H9 (cell line): ENCODE measurements around the gene PRPF19. TPM values are rescaled to one million over a fixed set of nuclear protein-coding genes. Genes with fewer than 3 reads are reported as not detected.

ENCODE experiments used
- DNase-seq: peaks from one replicate; pipeline ENCODE4 v3.0.0-alpha.2; 2017
- H2AFZ ChIP-seq: one replicate; pipeline ENCODE4 v1.6.1; 2013; ENCODE audit warnings: mild to moderate bottlenecking, low read length, control low read depth, moderate library complexity
- H2AK5ac ChIP-seq: 2 replicates; pipeline ENCODE4 v1.6.1; 2013; ENCODE audit warnings: low read length, control low read depth, mixed read lengths; ENCODE audit not compliant: insufficient read length
- H2BK120ac ChIP-seq: one replicate; pipeline ENCODE4 v1.6.1; 2013; ENCODE audit warnings: low read depth, mild to moderate bottlenecking, low read length, control low read depth, inconsistent platforms; ENCODE audit not compliant: poor library complexity, severe bottlenecking
- H2BK12ac ChIP-seq: 2 replicates; pipeline ENCODE4 v1.6.1; 2013; ENCODE audit warnings: low read length, control low read depth, mixed read lengths, low read depth; ENCODE audit not compliant: insufficient read length
- H2BK15ac ChIP-seq: 2 replicates; pipeline ENCODE4 v1.6.1; 2013; ENCODE audit warnings: low read depth, low read length, control low read depth
- H2BK20ac ChIP-seq: one replicate; pipeline ENCODE4 v1.6.1; 2013; ENCODE audit warnings: low read depth, mild to moderate bottlenecking, low read length, control low read depth, inconsistent platforms; ENCODE audit not compliant: poor library complexity, severe bottlenecking
- H2BK5ac ChIP-seq: 2 replicates; pipeline ENCODE4 v1.6.1; 2013; ENCODE audit warnings: low read length, control low read depth, mixed read lengths; ENCODE audit not compliant: insufficient read length
- H3K14ac ChIP-seq: 2 replicates; pipeline ENCODE4 v1.6.1; 2013; ENCODE audit warnings: low read length, control low read depth; ENCODE audit not compliant: insufficient read depth
- H3K18ac ChIP-seq: 2 replicates; pipeline ENCODE4 v1.6.1; 2013; ENCODE audit warnings: low read depth, mild to moderate bottlenecking, mixed read lengths, low read length, control low read depth; ENCODE audit not compliant: insufficient read length
- H3K23ac ChIP-seq: 2 replicates; pipeline ENCODE4 v1.6.1; 2013; ENCODE audit warnings: low read length, control low read depth, mixed read lengths, low read depth; ENCODE audit not compliant: insufficient read length
- H3K23me2 ChIP-seq: 2 replicates; pipeline ENCODE4 v1.6.1; 2013; ENCODE audit warnings: low read depth, mild to moderate bottlenecking, mixed read lengths, low read length, control low read depth; ENCODE audit not compliant: insufficient read length, poor library complexity, severe bottlenecking
- H3K27ac ChIP-seq: 2 replicates; pipeline ENCODE4 v1.5.1; 2013; ENCODE audit warnings: low read length, control low read depth, mixed read lengths, low read depth; ENCODE audit not compliant: insufficient read length
- H3K27me3 ChIP-seq: 2 replicates; pipeline ENCODE4 v1.6.1; 2013; ENCODE audit warnings: low read length, control low read depth, inconsistent platforms; ENCODE audit not compliant: insufficient read depth
- H3K4ac ChIP-seq: 2 replicates; pipeline ENCODE4 v1.6.1; 2013; ENCODE audit warnings: low read depth, mild to moderate bottlenecking, control low read depth, inconsistent platforms, low read length, moderate library complexity
- H3K4me1 ChIP-seq: 2 replicates; pipeline ENCODE4 v1.6.1; 2013; ENCODE audit warnings: low read length, control low read depth, inconsistent platforms; ENCODE audit not compliant: insufficient read depth
- H3K4me2 ChIP-seq: 2 replicates; pipeline ENCODE4 v1.6.1; 2013; ENCODE audit warnings: low read length, control low read depth, mixed read lengths; ENCODE audit not compliant: insufficient read length, insufficient read depth
- H3K56ac ChIP-seq: 2 replicates; pipeline ENCODE4 v1.6.1; 2013; ENCODE audit warnings: low read depth, mild to moderate bottlenecking, mixed read lengths, low read length, control low read depth; ENCODE audit not compliant: insufficient read length
- H3K79me1 ChIP-seq: 2 replicates; pipeline ENCODE4 v1.6.1; 2013; ENCODE audit warnings: low read depth, mild to moderate bottlenecking, moderate library complexity, low read length, control low read depth, inconsistent platforms; ENCODE audit not compliant: insufficient read depth, poor library complexity, severe bottlenecking
- H3K79me2 ChIP-seq: 2 replicates; pipeline ENCODE4 v1.6.1; 2013; ENCODE audit warnings: low read length, control low read depth, inconsistent platforms; ENCODE audit not compliant: insufficient read depth
- H3K9ac ChIP-seq: 2 replicates; pipeline ENCODE4 v1.6.1; 2013; ENCODE audit warnings: low read length, control low read depth, mixed read lengths; ENCODE audit not compliant: insufficient read length; ENCODE audit errors: extremely low read depth
- H3K9me3 ChIP-seq: one replicate; pipeline ENCODE4 v1.6.1; 2013; ENCODE audit warnings: low read depth, low read length, inconsistent platforms; ENCODE audit not compliant: control insufficient read depth
- H3T11ph ChIP-seq: one replicate; pipeline ENCODE4 v1.6.1; 2013; ENCODE audit warnings: mild to moderate bottlenecking, low read length, control low read depth, inconsistent platforms
- H4K20me1 ChIP-seq: one replicate; pipeline ENCODE4 v1.6.1; 2013; ENCODE audit not compliant: control insufficient read depth, insufficient read length, insufficient read depth
- H4K5ac ChIP-seq: 2 replicates; pipeline ENCODE4 v1.6.1; 2013; ENCODE audit warnings: low read depth, mild to moderate bottlenecking, mixed read lengths, low read length, control low read depth; ENCODE audit not compliant: insufficient read length
- H4K8ac ChIP-seq: replicated peaks from 2 replicates; pipeline ENCODE4 v1.6.1; 2013; ENCODE audit warnings: low read length, control low read depth, mixed read lengths, low read depth; ENCODE audit not compliant: insufficient read length
- H4K91ac ChIP-seq: 2 replicates; pipeline ENCODE4 v1.6.1; 2013; ENCODE audit warnings: low read depth, mild to moderate bottlenecking, moderate library complexity, mixed read lengths, low read length, control low read depth; ENCODE audit not compliant: insufficient read length
- H3K27ac Mint-ChIP-seq, 3 experiments: 2 replicates in 2 of 3; 3 replicates in 1 of 3; pipeline ENCODE4 v1.8.0; 2020 to 2021; ENCODE audit warnings: mixed read lengths in 3 of 3, mild to moderate bottlenecking in 1 of 3, moderate library complexity in 1 of 3
- H3K27me3 Mint-ChIP-seq: 2 replicates; pipeline ENCODE4 v1.8.0; 2021; ENCODE audit warnings: low read depth, mild to moderate bottlenecking, moderate library complexity, mixed read lengths
- H3K36me3 Mint-ChIP-seq, 3 experiments: 2 replicates in 2 of 3; 3 replicates in 1 of 3; pipeline ENCODE4 v1.8.0; 2020 to 2021; ENCODE audit warnings: low read depth in 3 of 3, mixed read lengths in 3 of 3; ENCODE audit not compliant: insufficient read depth in 1 of 3
- H3K4me1 Mint-ChIP-seq, 2 experiments: 2 replicates each; pipeline ENCODE4 v1.8.0; 2020; ENCODE audit warnings: mixed read lengths in 2 of 2
- H3K4me3 Mint-ChIP-seq, 2 experiments: 2 replicates in 1 of 2; 3 replicates in 1 of 2; pipeline ENCODE4 v1.8.0; 2020 to 2021; ENCODE audit warnings: mild to moderate bottlenecking in 2 of 2, mixed read lengths in 2 of 2, moderate library complexity in 1 of 2
- H3K9me3 Mint-ChIP-seq, 2 experiments: 2 replicates in 1 of 2; 3 replicates in 1 of 2; pipeline ENCODE4 v1.8.0; 2020; ENCODE audit warnings: mild to moderate bottlenecking in 2 of 2, mixed read lengths in 2 of 2, moderate library complexity in 1 of 2
- WGBS: extraction: QIAGEN DNeasy Blood & Tissue Kit; methylation state at CpG from one replicate; pipeline ENCODE4 v1.1.7; 2013; ENCODE audit warnings: missing lambda C conversion rate, low lambda C conversion rate, mixed read lengths; ENCODE audit not compliant: insufficient read length; ENCODE audit errors: extremely low coverage; 5-methylcytosine and 5-hydroxymethylcytosine counted together
- total RNA-seq: library from RNA; stranded (reverse); gene quantifications from 2 replicates; pipeline ENCODE4 v1.2.1, GENCODE V29; 2021
- TF ChIP-seq, protein P1 (sequence below): fragments of 200-600 bp; sonication (generic); conservative IDR thresholded peaks from 3 replicates; pipeline ENCODE4 v1.8.0; 2021; ENCODE audit warnings: antibody characterized with exemption, mild to moderate bottlenecking

The PRPF19 gene
- total RNA-seq, 1 experiment from 2014 or later = 130 TPM

DNA sequence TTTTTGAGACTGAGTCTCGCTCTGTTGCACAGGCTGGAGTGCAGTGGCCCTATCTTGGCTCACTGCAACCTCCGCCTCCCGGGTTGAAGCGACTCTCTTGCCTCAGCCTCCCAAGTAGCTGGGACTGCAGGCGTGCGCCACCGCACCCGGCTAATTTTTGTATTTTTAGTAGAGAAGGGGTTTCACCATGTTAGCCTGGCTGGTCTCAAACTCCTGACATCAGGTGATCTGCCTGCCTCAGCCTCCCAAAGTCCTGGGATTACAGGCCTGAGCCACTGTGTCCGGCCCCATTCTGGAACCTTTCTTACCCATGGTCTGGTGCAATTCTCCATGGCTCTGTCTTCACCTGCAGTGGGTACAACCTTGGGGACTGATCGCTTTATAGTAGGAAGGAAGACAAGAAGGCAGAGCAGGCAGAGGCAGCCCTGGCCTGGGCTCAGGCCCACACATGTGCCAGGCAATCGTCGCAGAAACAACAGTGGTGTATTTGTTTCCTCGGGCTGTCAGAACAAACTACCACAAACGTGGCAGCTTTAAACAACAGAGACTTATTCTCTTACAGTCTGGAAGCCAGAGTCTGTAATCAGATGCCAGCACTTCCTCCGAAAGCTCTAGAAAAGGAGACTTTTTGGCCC lies 46.7 kb downstream of the PRPF19 start:
- Histone ChIP-seq H4K91ac (no peak overlapping the region), H3T11ph (no peak overlapping the region), H4K8ac (no peak overlapping the region), H3K27me3 (no peaks in the 10 kb centered on the region), H2BK15ac (no peak overlapping the region), H3K23ac (no peak overlapping the region), H2BK5ac (no peak overlapping the region), H4K20me1 (no peaks in the 10 kb centered on the region), H2AFZ (no peak overlapping the region), H3K9ac (no peak overlapping the region), H3K18ac (no peak overlapping the region), H3K23me2 (no peaks in the 10 kb centered on the region), H3K9me3 (no peaks in the 10 kb centered on the region), H3K56ac (no peak overlapping the region), H2BK20ac (no peak overlapping the region), H4K5ac (no peak overlapping the region), H3K79me1 (no peaks in the 10 kb centered on the region), H3K14ac (no peak overlapping the region), H3K4me2 (no peak overlapping the region), H3K79me2 (no peaks in the 10 kb centered on the region), H2BK12ac (no peak overlapping the region), H3K4me1 (no peaks in the 10 kb centered on the region; the same call in 1 of the 2 replicates), H2AK5ac (no peak overlapping the region), H3K4ac (no peak overlapping the region), H3K27ac (no peak overlapping the region), H2BK120ac (no peak overlapping the region)
- no peak overlapping the region for H3K4me3 Mint-ChIP-seq
- no peak overlapping the region for H3K27ac Mint-ChIP-seq
- DNase-seq = no peak
- TF ChIP-seq, protein P1, sequence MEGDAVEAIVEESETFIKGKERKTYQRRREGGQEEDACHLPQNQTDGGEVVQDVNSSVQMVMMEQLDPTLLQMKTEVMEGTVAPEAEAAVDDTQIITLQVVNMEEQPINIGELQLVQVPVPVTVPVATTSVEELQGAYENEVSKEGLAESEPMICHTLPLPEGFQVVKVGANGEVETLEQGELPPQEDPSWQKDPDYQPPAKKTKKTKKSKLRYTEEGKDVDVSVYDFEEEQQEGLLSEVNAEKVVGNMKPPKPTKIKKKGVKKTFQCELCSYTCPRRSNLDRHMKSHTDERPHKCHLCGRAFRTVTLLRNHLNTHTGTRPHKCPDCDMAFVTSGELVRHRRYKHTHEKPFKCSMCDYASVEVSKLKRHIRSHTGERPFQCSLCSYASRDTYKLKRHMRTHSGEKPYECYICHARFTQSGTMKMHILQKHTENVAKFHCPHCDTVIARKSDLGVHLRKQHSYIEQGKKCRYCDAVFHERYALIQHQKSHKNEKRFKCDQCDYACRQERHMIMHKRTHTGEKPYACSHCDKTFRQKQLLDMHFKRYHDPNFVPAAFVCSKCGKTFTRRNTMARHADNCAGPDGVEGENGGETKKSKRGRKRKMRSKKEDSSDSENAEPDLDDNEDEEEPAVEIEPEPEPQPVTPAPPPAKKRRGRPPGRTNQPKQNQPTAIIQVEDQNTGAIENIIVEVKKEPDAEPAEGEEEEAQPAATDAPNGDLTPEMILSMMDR = no peak
- H3K4me1 Mint-ChIP-seq = no peaks in the 10 kb centered on the region
- no peaks in the 10 kb centered on the region for H3K9me3 Mint-ChIP-seq
- peaks cover 4% of the 10 kb centered on the region for H3K27me3 Mint-ChIP-seq
- WGBS = no CpG with 5 or more reads among the region's 15 CpGs
- no peaks in the 10 kb centered on the region; a peak in 1 of 7 replicates for H3K36me3 Mint-ChIP-seq
